Measurements from ENCODE around the gene CD177. TPM values are rescaled to one million over a fixed set of nuclear protein-coding genes. Genes with fewer than 3 reads are reported as not detected.
"Not testable (repeated sequence)": the region's sequence is repeated elsewhere in the genome, so short reads cannot be mapped to it uniquely, and the experiment has no call there.

CD177 gene
- total and polyA plus RNA-seq, 9 of the 15 experiments (the other 6 are each of a cell fraction or from before 2014, with no cell fraction given), result not detected

DNA sequence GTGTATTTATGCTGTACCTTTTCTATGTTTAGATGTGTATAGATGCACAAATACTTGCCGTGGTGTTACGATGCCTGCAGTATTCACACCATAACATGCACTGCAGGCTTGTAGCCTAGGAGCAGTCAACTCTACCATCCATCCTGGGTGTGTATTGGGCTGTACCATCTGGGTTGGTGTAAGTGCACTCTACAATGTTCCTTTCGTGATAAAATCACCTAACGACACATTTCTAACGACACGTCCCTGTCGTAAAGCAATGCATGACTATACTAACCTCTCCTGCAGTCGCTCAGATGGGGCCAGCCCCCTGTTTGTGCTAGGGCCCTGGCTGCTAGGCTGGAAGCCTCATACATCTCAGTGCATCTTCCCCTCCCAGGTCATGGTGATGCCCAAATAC, 18.4 kb downstream of the CD177 start (continued):
- no peak for TF ChIP-seq XRCC4 (IDR thresholded peaks at IDR 0.05; ENCODE audit: extremely low read depth, insufficient read depth, insufficient read length)
- TF ChIP-seq ZNF121 (CRISPR knock-in tag; conservative IDR thresholded peaks at IDR 0.05), result no peak
- TF ChIP-seq BHLHE40 (IDR thresholded peaks at IDR 0.05; ENCODE audit: low read length), result no peak
- no peak for TF ChIP-seq BRF1 (IDR thresholded peaks at IDR 0.05; ENCODE audit: borderline replicate concordance, extremely low read depth, insufficient read length)
- TF ChIP-seq SMARCC2 (IDR thresholded peaks at IDR 0.05; ENCODE audit: low read depth), result no peak
- TF ChIP-seq SIRT6 (IDR thresholded peaks at IDR 0.05; ENCODE audit: low read depth, low read length), result no peak
- TF ChIP-seq NFE2L1 (tag; IDR thresholded peaks at IDR 0.05; ENCODE audit: borderline replicate concordance, low read depth), result no peak
- TF ChIP-seq PURB (CRISPR knock-in tag; IDR thresholded peaks at IDR 0.05; ENCODE audit: low read depth), result no peak

DNA sequence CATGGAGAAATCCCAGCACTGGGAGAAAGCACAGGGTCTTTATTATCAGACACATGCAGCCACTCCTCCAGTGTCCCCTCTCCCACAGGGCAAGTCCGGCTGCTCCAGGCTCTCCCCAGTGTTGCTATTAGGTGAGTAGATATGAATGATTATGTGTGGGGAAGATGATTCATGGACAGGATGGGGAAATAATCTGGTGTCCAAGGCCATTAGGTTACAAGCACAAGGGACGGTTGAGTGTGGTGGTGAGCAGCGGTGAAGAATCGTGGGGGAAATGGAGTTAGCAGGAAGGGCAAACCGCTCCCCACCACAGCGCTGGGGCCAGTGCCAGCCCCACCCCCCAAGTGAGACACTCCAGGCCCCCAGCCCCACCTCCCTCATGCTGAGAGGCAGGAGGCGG, 19.0 kb downstream of the CD177 start:
- H3K79me2 ChIP-seq (ENCODE audit: control insufficient read depth, insufficient read depth, low read length), result no peaks in the 10 kb centered on the region
- no peak overlapping the region for H3K4me3 ChIP-seq
- H3K36me3 ChIP-seq (ENCODE audit: control insufficient read depth, insufficient read depth, low read length), result no peaks in the 10 kb centered on the region
- H3K27ac ChIP-seq (ENCODE audit: extremely low read depth, low read depth, low read length), result no peak overlapping the region
- no peaks in the 10 kb centered on the region for H3K9me1 ChIP-seq (ENCODE audit: control insufficient read depth, insufficient read depth, low read length)
- no peak overlapping the region for H3K9ac ChIP-seq (ENCODE audit: insufficient read depth in 1 of 2, low read depth in 2 of 2, low read length in 2 of 2)
- DNase-seq (ENCODE audit: extremely low read depth in 1 of 4, low spot score in 3 of 4) (no peak), ATAC-seq (no peak), FAIRE-seq (no peak)
- POLR2A ChIA-PET, result no interaction called here
- no peak overlapping the region for H3K4me2 ChIP-seq (ENCODE audit: insufficient read depth, low read length)
- in situ Hi-C loops (cut with MboI) (no loop called here), intact Hi-C loops (cut with micrococcal nuclease) (no loop called here)
- H2AFZ ChIP-seq (ENCODE audit: low read depth, low read length), result no peak overlapping the region
- H3K27me3 ChIP-seq (ENCODE audit: control insufficient read depth in 2 of 2, insufficient read depth in 2 of 2, low read length in 2 of 2), result peaks cover 0 to 8% of the 10 kb centered on the region in 2 experiments; a peak in 1 of 5 replicates
- no peak for TF ChIP-seq PHB (CRISPR knock-in tag; IDR thresholded peaks at IDR 0.05)
- no peak for TF ChIP-seq E2F6 (IDR thresholded peaks at IDR 0.05; ENCODE audit: borderline replicate concordance in 1 of 2, extremely low read depth in 1 of 2, insufficient read depth in 1 of 2, insufficient read length in 1 of 2, low read depth in 1 of 2, low read length in 1 of 2, poor library complexity in 1 of 2, severe bottlenecking in 1 of 2)
- TF ChIP-seq FOXK1 (CRISPR knock-in tag; IDR thresholded peaks at IDR 0.05; ENCODE audit: borderline replicate concordance), result no peak
- no peak for TF ChIP-seq RUNX1 (IDR thresholded peaks at IDR 0.05; ENCODE audit: low read depth)
- WGBS (ENCODE audit: insufficient coverage, low coverage, missing lambda C conversion rate), result 3% methylated on average over 7 of the region's 7 CpGs
- CTCF ChIA-PET (ENCODE audit: low intra/inter-chr PET ratio), result no interaction called here
- no TSS peak for BruUV-seq (replicated peaks)
- no peaks in the 10 kb centered on the region for H3K4me1 ChIP-seq (replicated peaks in 1 of 2; ENCODE audit: control insufficient read depth in 2 of 2, insufficient read depth in 2 of 2, low read length in 2 of 2)
- no peaks in the 10 kb centered on the region for H4K20me1 ChIP-seq (replicated peaks; ENCODE audit: control insufficient read depth, insufficient read depth, low read length)
- H3K9me3 ChIP-seq (replicated peaks; ENCODE audit: control insufficient read depth, insufficient read depth, low read depth, low read length), result no peaks in the 10 kb centered on the region

GRCh38 chr19:43377624-43378023, 24.1 kb downstream of the CD177 start:
- H4K20me1 ChIP-seq (replicated peaks; ENCODE audit: control insufficient read depth, insufficient read depth, low read length); H3K9ac ChIP-seq (ENCODE audit: insufficient read depth in 1 of 2, low read depth in 2 of 2, low read length in 2 of 2); H3K9me3 ChIP-seq (replicated peaks; ENCODE audit: control insufficient read depth, insufficient read depth, low read depth, low read length); H3K4me2 ChIP-seq (ENCODE audit: insufficient read depth, low read length); POLR2A ChIA-PET; H3K4me1 ChIP-seq (replicated peaks in 1 of 2; ENCODE audit: control insufficient read depth in 2 of 2, insufficient read depth in 2 of 2, low read length in 2 of 2); H3K36me3 ChIP-seq (ENCODE audit: control insufficient read depth, insufficient read depth, low read length); CTCF ChIA-PET (ENCODE audit: low intra/inter-chr PET ratio); H3K27ac ChIP-seq (ENCODE audit: extremely low read depth, low read depth, low read length); DNase-seq (ENCODE audit: extremely low read depth in 1 of 4, low spot score in 3 of 4); H3K9me1 ChIP-seq (ENCODE audit: control insufficient read depth, insufficient read depth, low read length); FAIRE-seq; H3K27me3 ChIP-seq (ENCODE audit: control insufficient read depth in 2 of 2, insufficient read depth in 2 of 2, low read length in 2 of 2); H3K4me3 ChIP-seq; in situ Hi-C loops (cut with MboI); H3K79me2 ChIP-seq (ENCODE audit: control insufficient read depth, insufficient read depth, low read length); BruUV-seq (replicated peaks); H2AFZ ChIP-seq (ENCODE audit: low read depth, low read length); ATAC-seq; intact Hi-C loops (cut with micrococcal nuclease): not testable (repeated sequence)
- no CpG with 5 or more reads among the region's 3 CpGs for WGBS (ENCODE audit: insufficient coverage, low coverage, missing lambda C conversion rate)
